H1 (cell line): ENCODE data around the gene ZMAT5. TPM values are rescaled to one million over a fixed set of nuclear protein-coding genes. Genes with fewer than 3 reads are reported as not detected.

Experiments
- EZH2 ChIP-seq: fragments of 200-600 bp; sonication (generic); IDR thresholded peaks from 2 replicates; pipeline ENCODE4 v1.7.1; 2012; ENCODE audit warnings: low read depth, mild to moderate bottlenecking, moderate library complexity, low read length, inconsistent platforms; ENCODE audit not compliant: severe bottlenecking
- JUN ChIP-seq: IDR thresholded peaks from 2 replicates; pipeline ENCODE4 v1.6.1; 2011; ENCODE audit warnings: low read depth, mild to moderate bottlenecking, improper control_type of control experiment, low read length
- polyA plus RNA-seq, 7 experiments: library from polyadenylated mRNA; depleted of rRNA in 3 of 7; stranded (reverse) in 5 of 7; unstranded in 2 of 7; fragments of >200 nt in 5 of 7; fragments of 200-250 nt in 2 of 7; gene quantifications; 1 replicate in 5 of 7; 2 replicates in 1 of 7; 4 replicates in 1 of 7; pipeline versions ENCODE4 v1.2.1 to v1.2.3, GENCODE V29; 2011 to 2013; ENCODE audit warnings: missing spikeins in 2 of 7, mixed read lengths in 2 of 7
- total RNA-seq: library from RNA; stranded (reverse); fragmentation: NEBNext Ultra II Directional; extraction: Animal tissue kit (Norgen Biotek cat#: 25700); gene quantifications from 2 replicates; pipeline ENCODE4 v1.2.1, GENCODE V29; 2021
- TF ChIP-seq, protein P1 (sequence below): IDR thresholded peaks from 2 replicates; pipeline ENCODE4 v1.6.1; 2012; ENCODE audit warnings: inconsistent platforms

ZMAT5 gene
- total and polyA plus RNA-seq, 2 of the 8 experiments (the other 6 are each of a cell fraction or from before 2014, with no cell fraction given) = 14.0 to 38.3 TPM

DNA sequence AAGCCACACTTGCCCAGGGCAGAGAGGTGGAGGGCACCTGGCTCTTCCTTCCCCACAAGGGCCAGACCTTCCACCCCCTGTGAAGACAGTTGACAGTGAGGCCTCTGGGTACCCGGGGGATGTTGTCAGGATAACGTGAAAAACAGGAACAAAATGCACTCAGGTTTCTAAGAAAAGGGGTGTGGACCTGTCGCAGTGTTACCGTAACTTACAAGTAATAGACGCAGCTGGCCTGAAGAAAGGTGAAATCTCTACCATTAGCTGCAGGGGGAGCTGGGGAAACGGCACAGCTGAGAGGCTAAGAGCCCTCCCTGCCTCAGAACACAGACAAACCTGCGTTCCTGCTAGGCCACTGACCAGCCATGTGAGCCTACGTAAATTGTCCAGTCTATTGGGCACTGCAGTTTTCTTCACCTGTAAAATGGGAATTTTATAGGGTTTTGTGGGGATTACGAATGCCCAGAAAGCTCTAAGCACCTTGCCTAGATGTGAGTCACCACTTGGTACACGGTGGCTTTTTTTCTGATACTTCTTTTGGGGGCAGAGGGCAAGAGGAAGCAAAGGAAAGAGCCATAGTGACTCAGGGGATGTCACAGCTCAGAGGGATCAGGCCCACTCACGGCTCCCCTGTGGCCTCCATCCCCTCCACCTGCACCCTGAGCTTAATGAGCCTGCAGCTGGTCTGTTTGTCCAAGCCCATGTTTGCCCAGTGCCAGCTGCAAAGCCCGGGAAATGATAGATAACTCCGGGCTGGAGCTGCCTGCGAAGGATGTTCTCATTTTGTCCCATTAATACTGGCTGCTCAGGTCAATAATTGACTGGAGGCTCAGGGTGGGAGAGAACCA lies 65.4 kb downstream of the ZMAT5 start (continued):
- TF ChIP-seq, protein P1, sequence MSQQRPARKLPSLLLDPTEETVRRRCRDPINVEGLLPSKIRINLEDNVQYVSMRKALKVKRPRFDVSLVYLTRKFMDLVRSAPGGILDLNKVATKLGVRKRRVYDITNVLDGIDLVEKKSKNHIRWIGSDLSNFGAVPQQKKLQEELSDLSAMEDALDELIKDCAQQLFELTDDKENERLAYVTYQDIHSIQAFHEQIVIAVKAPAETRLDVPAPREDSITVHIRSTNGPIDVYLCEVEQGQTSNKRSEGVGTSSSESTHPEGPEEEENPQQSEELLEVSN = no peak
- TF ChIP-seq EZH2 = no peak
- TF ChIP-seq JUN = no peak
